Tracheal epithelial cell (primary cell): ENCODE results near the gene OSM. TPM values are rescaled to one million over a fixed set of nuclear protein-coding genes. Genes with fewer than 3 reads are reported as not detected.

Experiments
- total RNA-seq: library from RNA; depleted of rRNA; stranded (reverse); fragments of >200 nt; gene quantifications from 2 replicates; pipeline ENCODE4 v1.2.1, GENCODE V29; 2014

The OSM gene
- total RNA-seq = not detected in 2 replicates

DNA sequence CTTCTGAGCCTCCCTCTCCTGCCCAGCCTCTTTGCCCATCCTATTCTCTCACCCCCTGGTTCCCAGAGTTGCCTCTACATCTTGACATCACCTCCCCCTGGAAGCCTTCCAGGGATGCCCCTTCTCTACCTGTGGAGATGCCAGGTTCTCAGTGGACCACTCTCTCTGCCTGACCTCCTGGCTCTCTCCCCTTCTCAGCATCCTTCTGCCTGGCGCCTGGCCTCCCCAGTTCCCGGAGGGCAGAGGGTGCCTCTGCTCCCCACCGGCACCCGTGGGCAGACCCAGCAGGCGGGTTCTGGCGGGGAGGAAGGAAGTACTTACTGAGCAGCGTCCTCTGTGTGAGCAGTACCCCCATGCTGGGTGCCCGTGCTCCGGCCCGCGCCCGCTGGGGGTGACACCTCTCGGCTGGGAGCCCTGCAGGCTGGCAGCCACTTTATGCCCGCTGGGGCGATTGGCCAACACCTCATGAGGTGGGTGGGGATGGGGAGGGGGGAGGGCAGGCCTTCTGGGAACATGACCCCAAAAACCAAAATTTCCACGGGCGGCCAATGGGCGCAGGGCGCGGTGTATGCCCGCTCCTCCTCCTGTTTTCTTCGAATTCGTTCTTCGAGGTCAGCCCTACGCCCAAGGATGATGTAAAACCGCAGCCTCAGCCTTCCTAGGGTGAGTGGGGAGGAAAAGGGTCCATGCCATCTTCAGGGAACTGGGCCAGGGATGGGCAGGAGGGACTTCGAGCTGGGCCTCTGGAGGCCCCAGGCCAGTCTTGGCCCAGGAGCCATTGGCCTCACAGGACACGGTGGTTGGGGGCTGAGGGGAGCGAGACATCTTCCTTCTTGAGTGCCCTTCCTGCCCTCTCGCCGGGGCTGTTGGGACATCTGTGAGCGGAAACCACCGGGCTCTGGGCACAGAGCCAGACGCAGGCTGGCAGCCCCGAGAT lies at the start of gene OSM:
TSS of gene OSM (minus strand) at position 407 of the 937 bp plus-strand sequence. CDS start at position 355, 52 bp downstream.

DNA sequence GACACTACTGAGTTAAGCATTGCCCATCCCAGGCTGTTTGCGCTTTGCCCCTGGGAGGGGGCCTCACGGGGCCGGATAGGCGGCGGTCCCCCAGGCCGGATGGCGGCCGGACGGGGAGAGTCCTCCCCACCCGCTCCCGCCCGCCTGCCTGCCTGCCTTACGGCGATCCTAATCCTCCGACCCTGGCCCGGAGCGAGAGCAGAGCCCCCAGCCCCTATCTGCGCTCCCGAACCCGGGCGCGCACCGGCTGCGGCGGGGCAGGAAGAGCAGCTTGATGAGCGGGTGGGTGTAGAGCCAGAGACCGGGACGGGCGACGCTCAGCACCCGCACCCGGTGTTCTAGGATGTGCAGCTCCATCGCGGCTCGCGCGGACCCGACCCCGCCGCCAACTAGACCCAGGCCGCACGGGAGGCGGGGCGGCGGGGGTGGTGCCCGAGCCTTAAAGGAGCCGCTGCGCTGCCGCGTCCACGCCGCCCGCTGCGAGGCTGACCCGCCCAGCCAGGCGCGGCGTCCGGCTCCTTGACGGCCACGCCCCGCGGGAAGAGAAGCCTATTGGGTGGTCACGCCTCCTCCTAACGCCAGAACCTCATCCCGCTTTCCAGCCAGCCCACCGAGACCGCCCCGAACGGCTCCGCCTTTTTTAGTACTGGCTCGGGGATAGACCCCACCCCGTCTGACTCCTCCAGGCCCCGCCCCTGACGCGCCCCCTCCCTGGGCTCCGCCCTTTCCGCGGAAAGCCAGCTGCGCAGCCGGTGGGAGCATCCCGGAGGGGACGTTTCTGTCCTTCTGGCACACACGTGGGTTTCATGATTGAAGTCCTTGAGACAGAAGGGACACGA lies 22.7 kb upstream of the OSM start, which contains the start of gene CASTOR1:
TSS of gene CASTOR1 (minus strand) at position 365 of the 839 bp plus-strand sequence. CDS start at position 357, 8 bp downstream.

GRCh38 chr22:30245985-30246813 lies 20.5 kb downstream of the OSM start, which contains the start of gene LIF:
Gene LIF (minus strand): TSS chr22:30246759. CDS start chr22:30246695, 64 bp downstream.

Other genes starting within 250 kb of the OSM start
- not detected in 2 replicates for gene HORMAD2, start 186.4 kb downstream of the OSM start, total RNA-seq
- 0.21 and 28.9 TPM in 2 replicates for gene LIF, start 20.1 kb downstream of the OSM start, total RNA-seq
- 6.0 and 6.7 TPM in 2 replicates for gene CASTOR1, start 22.7 kb upstream of the OSM start, total RNA-seq
- gene TBC1D10A, start 60.1 kb upstream of the OSM start, total RNA-seq = 11.5 and 13.3 TPM in 2 replicates
- 11.3 and 16.4 TPM in 2 replicates for gene SF3A1, start 90.0 kb upstream of the OSM start, total RNA-seq
- under 0.01 and 0.72 TPM in 2 replicates for gene CCDC157, start 90.2 kb upstream of the OSM start, total RNA-seq
- gene RNF215, start 120.6 kb upstream of the OSM start, total RNA-seq = 14.1 and 25.1 TPM in 2 replicates
- gene SEC14L2, start 130.2 kb upstream of the OSM start, total RNA-seq = 77.8 and 82.7 TPM in 2 replicates
- gene MTFP1, start 158.9 kb upstream of the OSM start, total RNA-seq = 28.4 and 29.0 TPM in 2 replicates
- gene SEC14L3, start 205.2 kb upstream of the OSM start, total RNA-seq = not detected in 2 replicates
- not detected in 2 replicates for gene SEC14L4, start 238.8 kb upstream of the OSM start, total RNA-seq